Right cardiac atrium (tissue), 5 donors: ENCODE results near the gene JAZF1. TPM values are rescaled to one million over a fixed set of nuclear protein-coding genes. Genes with fewer than 3 reads are reported as not detected.

ENCODE experiments used
- ATAC-seq, 2 donors: fragments of 200-7000 bp; cut with Tn5 transposase; one replicate each; pipeline versions ENCODE4 v1.8.0 to v1.9.1; 2020; ENCODE audit warnings: moderate library complexity in 2 of 2, mild to moderate bottlenecking in 1 of 2
- DNase-seq, 3 donors: peaks; one replicate each; pipeline ENCODE4 v3.0.0-alpha.2; 2020
- H3K27ac ChIP-seq: one replicate; pipeline ENCODE4 v1.5.1; 2013; ENCODE audit warnings: mild to moderate bottlenecking, low read length, control low read depth, moderate library complexity
- H3K27me3 ChIP-seq: one replicate; pipeline ENCODE4 v1.6.1; 2013; ENCODE audit not compliant: control insufficient read depth, insufficient read depth
- H3K4me1 ChIP-seq: one replicate; pipeline ENCODE4 v1.6.1; 2013; ENCODE audit warnings: low read length; ENCODE audit not compliant: control insufficient read depth, insufficient read depth
- H3K4me3 ChIP-seq: one replicate; pipeline ENCODE4 v1.5.1; 2013; ENCODE audit warnings: low read length, control low read depth
- H3K9me3 ChIP-seq: one replicate; pipeline ENCODE4 v1.6.1; 2013; ENCODE audit warnings: low read length; ENCODE audit not compliant: control insufficient read depth
- WGBS: extraction: QIAGEN DNeasy Blood & Tissue Kit; methylation state at CpG from one replicate; pipeline ENCODE4 v1.1.7; 2013; 5-methylcytosine and 5-hydroxymethylcytosine counted together
- intact Hi-C, 4 donors: fragments of 100-400 bp; cut with DNase I; formaldehyde crosslinking; loops; one replicate each; pipeline versions ENCODE4 v1.11.0 to v1.14.0; 2022 to 2023
- polyA plus RNA-seq: library from polyadenylated mRNA; stranded (reverse); fragments of 200-250 nt; gene quantifications from one replicate; pipeline ENCODE4 v1.2.3, GENCODE V29; 2013
- total RNA-seq, 4 donors: library from RNA; stranded (reverse); fragmentation: NEBNext Ultra II Directional; extraction: Animal tissue kit (Norgen Biotek cat#: 25700); gene quantifications; one replicate each; pipeline ENCODE4 v1.2.1, GENCODE V29; 2021
- donor health status: healthy with polysubstance abuse.
- donor health status: DM: no; HTN: yes; CAD: no.
- donor health status: DM: no; HTN: no; CAD: no.
- donor health status: DM: no; HTN: yes; CAD: no; lungs with severe emphysema.
- donor health status: DM: yes; HTN: yes; CAD: no.

JAZF1 gene
- total and polyA plus RNA-seq, 5 donors = 12.9 to 27.4 (median 23.9) TPM

- Histone ChIP-seq H3K4me3 (no peak overlapping the region), H3K4me1 (no peaks in the 10 kb centered on the region), H3K27ac (no peak overlapping the region), H3K9me3 (no peaks in the 10 kb centered on the region), H3K27me3 (no peaks in the 10 kb centered on the region)
- 96% methylated on average over 2 of the region's 2 CpGs for WGBS
- intact Hi-C loops = no loop called here
- no peak for ATAC-seq
- DNase-seq = no peak
Observed at GRCh38 chr7:28191184-28191583, 10.6 kb upstream of the JAZF1 start.

DNA sequence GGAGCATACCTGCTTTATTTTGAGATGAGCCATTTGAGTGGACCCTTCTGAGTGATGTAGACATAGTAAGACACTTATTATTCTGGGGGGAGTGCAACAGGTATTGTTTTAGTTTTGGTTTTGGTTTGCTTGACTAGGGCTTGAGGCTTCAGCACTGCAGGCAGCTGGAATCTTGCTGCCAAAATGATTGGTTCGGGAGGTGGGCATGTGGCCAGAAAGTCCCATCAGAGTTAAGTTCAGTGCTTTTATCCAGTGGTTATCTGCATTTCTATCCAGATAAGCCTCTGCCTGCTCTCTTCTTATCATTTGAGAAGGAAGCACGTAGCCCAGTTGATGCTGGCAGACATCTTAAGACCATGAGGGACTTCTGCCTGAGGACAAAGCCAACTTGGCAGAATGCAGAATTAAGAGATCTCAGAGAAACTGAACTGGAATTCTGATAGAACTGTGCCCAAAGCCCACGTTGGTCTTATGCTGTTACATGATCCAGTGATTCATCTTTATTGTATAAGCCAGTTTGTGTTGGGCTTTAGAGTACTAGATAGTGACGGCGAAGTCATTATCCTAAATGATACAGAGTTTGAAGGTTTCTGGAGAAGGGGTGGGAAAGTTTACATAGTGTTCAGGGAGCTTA lies 9.6 kb upstream of the JAZF1 start:
- peak in 1 of 3 donors; percentile 50 for DNase-seq
- no peak overlapping the region for H3K4me3 ChIP-seq
- no peaks in the 10 kb centered on the region for H3K4me1 ChIP-seq
- intact Hi-C loops = no loop called here
- 32% methylated on average over 5 of the region's 5 CpGs for WGBS
- H3K27ac ChIP-seq = no peak overlapping the region
- no peaks in the 10 kb centered on the region for H3K9me3 ChIP-seq
- ATAC-seq = no peak
- no peaks in the 10 kb centered on the region for H3K27me3 ChIP-seq

DNA sequence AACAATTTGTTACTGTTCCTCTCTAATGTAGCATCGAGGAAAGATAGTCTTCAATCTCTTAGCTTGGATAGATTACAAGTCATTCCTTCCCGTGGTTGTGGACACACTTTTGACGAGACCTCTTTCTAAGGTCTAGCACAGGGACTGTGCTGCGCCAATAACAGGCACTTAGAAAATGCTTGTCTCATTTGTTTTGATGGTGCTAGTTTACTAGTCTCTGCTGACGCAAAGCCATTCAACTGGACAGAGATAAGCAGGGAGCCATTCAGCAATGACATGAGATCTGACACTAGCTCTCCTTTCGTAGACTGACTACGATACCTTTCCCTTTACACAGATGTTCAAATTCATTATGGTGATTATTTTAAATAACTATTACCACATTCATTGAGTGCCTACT lies 6.4 kb upstream of the JAZF1 start:
- no peak for DNase-seq
- Histone ChIP-seq H3K4me3 (no peak overlapping the region), H3K27ac (no peak overlapping the region), H3K4me1 (no peaks in the 10 kb centered on the region), H3K9me3 (no peaks in the 10 kb centered on the region), H3K27me3 (no peaks in the 10 kb centered on the region)
- intact Hi-C loops = no loop called here
- no peak for ATAC-seq
- WGBS = 83% methylated on average over 7 of the region's 7 CpGs

DNA sequence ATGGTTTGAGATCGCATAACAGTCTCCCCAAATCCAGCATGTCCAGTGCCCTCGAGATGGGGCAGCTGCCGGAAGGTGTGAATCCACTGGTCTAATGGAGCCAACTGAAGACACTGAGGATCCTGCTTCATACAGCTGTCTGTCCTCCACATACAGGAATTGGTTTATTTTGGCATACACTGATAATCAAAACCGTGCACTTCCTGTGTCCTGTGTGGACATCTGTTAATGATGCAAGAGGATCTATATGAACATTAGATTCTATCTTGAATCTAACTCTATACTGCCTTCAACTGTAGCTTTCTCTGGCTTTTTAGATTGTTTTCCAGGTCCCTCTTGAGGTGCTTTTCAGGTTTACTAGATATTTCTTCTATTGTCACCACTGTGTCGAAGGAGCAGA lies 3.0 kb upstream of the JAZF1 start:
- ATAC-seq (no peak), DNase-seq (no peak)
- intact Hi-C loops = no loop called here
- WGBS = 81% methylated on average over 5 of the region's 5 CpGs
- no peak overlapping the region for H3K27ac ChIP-seq
- H3K4me3 ChIP-seq = no peak overlapping the region
- no peaks in the 10 kb centered on the region for H3K4me1 ChIP-seq
- H3K27me3 ChIP-seq = no peaks in the 10 kb centered on the region
- no peaks in the 10 kb centered on the region for H3K9me3 ChIP-seq

GRCh38 chr7:28182071-28182471 lies 1.5 kb upstream of the JAZF1 start:
- peak in 2 of 3 donors; percentile 40 to 53 for DNase-seq
- H3K27ac ChIP-seq = no peak overlapping the region
- intact Hi-C loops = no loop called here

GRCh38 chr7:28181416-28181815 lies 821 bp upstream of the JAZF1 start:
- WGBS = 86% methylated on average over 5 of the region's 5 CpGs
- intact Hi-C loops = no loop called here
- H3K4me3 ChIP-seq = no peak overlapping the region
- DNase-seq = no peak
- no peaks in the 10 kb centered on the region for H3K4me1 ChIP-seq
- no peaks in the 10 kb centered on the region for H3K27me3 ChIP-seq
- no peak overlapping the region for H3K27ac ChIP-seq
- ATAC-seq = no peak
- H3K9me3 ChIP-seq = no peaks in the 10 kb centered on the region

More at GRCh38 chr7:28182071-28182471, 1.5 kb upstream of the JAZF1 start:
- peak in 1 of 2 donors; percentile 15 for ATAC-seq
- Histone ChIP-seq H3K27me3 (no peaks in the 10 kb centered on the region), H3K4me1 (no peaks in the 10 kb centered on the region), H3K9me3 (no peaks in the 10 kb centered on the region), H3K4me3 (no peak overlapping the region)
- 47% methylated on average over 2 of the region's 2 CpGs for whole genome bisulfite sequencing

- intact Hi-C loops = no loop called here
- peak overlapping the region; percentile 64 for H3K27ac ChIP-seq
- no peaks in the 10 kb centered on the region for H3K27me3 ChIP-seq
- peaks cover 2% of the 10 kb centered on the region for H3K4me1 ChIP-seq
- DNase-seq (no peak), ATAC-seq (no peak)
- 1% methylated on average over 51 of the region's 55 CpGs for WGBS
- H3K4me3 ChIP-seq = peak overlapping the region; percentile 99
- H3K9me3 ChIP-seq = no peaks in the 10 kb centered on the region
Observed at GRCh38 chr7:28180031-28180363, 598 bp downstream of the JAZF1 start.

- intact Hi-C loops = no loop called here
- H3K27me3 ChIP-seq = no peaks in the 10 kb centered on the region
- H3K4me3 ChIP-seq = peak overlapping the region; percentile 99
- WGBS = 3% methylated on average over 96 of the region's 96 CpGs
- H3K4me1 ChIP-seq = peaks cover 2% of the 10 kb centered on the region
- H3K27ac ChIP-seq = peak overlapping the region; percentile 64
- ATAC-seq = peak; percentile 76 to 85
- no peaks in the 10 kb centered on the region for H3K9me3 ChIP-seq
- DNase-seq = peak; percentile 84 to 92 (median 92)
Observed at GRCh38 chr7:28179120-28180030, 1.2 kb downstream of the JAZF1 start.

DNA sequence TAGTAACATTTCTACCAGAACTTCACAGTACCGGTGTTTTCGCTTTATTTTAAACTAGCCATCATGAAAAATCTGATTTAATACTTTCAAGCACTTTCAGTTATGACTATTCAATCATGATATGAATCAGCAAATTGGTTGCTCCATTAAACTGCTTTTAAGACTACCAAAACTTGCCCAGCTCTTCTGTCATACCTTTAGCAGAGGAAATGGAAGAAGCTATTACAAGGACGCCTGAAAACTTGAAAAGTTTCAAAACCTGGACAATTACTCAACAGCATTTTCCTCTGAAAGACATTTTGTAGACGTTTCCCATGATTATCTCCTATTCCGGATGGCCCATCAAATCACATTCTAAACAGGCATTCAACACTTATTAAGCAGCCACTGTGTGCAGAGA lies 2.0 kb downstream of the JAZF1 start:
- Histone ChIP-seq H3K27ac (peak overlapping the region; percentile 54), H3K4me1 (peaks cover 2% of the 10 kb centered on the region), H3K4me3 (peak overlapping the region; percentile 99), H3K9me3 (no peaks in the 10 kb centered on the region), H3K27me3 (no peaks in the 10 kb centered on the region)
- no peak for DNase-seq
- intact Hi-C loops = no loop called here
- whole genome bisulfite sequencing = 61% methylated on average over 5 of the region's 5 CpGs
- ATAC-seq = no peak

GRCh38 chr7:28177836-28178235 lies 2.8 kb downstream of the JAZF1 start:
- no peak for DNase-seq
- no peaks in the 10 kb centered on the region for H3K9me3 ChIP-seq
- no peak overlapping the region for H3K4me3 ChIP-seq
- no peak overlapping the region for H3K27ac ChIP-seq
- 58% methylated on average over 1 of the region's 1 CpG for WGBS
- peaks cover 2% of the 10 kb centered on the region for H3K4me1 ChIP-seq
- H3K27me3 ChIP-seq = no peaks in the 10 kb centered on the region
- intact Hi-C loops = no loop called here
- ATAC-seq = no peak

- ATAC-seq = no peak
- no peak for DNase-seq
- peaks cover 2% of the 10 kb centered on the region for H3K4me1 ChIP-seq
- H3K4me3 ChIP-seq = no peak overlapping the region
- H3K9me3 ChIP-seq = no peaks in the 10 kb centered on the region
- H3K27ac ChIP-seq = no peak overlapping the region
- 57% methylated on average over 2 of the region's 2 CpGs for WGBS
- H3K27me3 ChIP-seq = no peaks in the 10 kb centered on the region
- intact Hi-C loops = no loop called here
Observed at GRCh38 chr7:28176645-28177044, 4.0 kb downstream of the JAZF1 start.
